NOMO-1 treated with DMSO at 0.1 percent for 48 hours (cell line): ENCODE data around the gene PUS7L.
"Not testable (repeated sequence)": the region's sequence is repeated elsewhere in the genome, so short reads cannot be mapped to it uniquely, and the experiment has no call there.

ENCODE experiments used
- DNase-seq: peaks from one replicate; lab custom pipeline; 2025; ENCODE audit not compliant: unreplicated experiment; lab: John Stamatoyannopoulos, UW

The PUS7L gene

DNA sequence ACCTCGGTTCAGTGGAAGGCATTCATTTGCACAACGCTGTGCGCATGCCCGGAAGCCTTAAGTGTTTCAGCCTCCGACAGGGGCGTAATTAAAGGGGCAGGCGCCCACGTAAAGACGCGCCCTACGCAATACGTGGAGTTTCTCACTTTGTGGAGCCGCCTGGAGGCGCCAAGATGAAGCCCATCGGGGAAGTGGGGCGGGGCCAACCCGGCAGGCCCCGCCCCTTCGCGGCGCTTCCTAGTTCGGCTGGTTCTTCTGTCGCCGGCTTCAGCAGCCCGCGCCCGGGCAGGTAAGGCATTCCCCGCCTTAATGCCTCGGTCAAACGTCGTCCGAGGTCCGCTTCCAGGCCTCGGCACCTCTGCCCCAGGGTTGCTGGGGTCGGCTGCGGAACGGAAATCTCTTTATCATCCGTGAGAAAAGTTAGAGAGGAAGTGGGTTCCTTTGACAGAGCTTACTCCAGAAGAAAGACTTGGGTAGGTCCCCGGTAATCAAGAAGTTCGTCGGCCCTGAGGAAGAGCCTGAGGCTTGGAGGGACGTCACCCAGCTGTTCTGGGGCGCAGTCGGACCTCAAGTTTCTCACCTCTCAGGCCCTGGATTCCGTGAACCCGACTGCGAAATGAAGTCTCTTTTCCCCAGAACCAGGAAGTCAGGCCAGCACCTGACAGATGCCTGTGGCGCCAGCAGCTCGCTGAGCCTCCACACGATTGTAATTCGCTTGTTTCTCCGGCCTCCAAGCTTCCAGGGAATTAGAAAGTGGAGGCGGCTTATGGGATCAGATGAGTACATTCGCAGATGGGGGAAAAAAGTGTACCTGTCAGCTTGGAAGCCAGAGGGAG is at the start of gene PUS7L, which contains the start of gene IRAK4:
Gene PUS7L, minus strand, starts transcription at position 63 of the 836 bp plus-strand sequence. CDS start 3,545 bp downstream, outside the sequence.
Gene IRAK4, plus strand, starts transcription at position 224 of the 836 bp plus-strand sequence. CDS start 9,161 bp downstream, outside the sequence.
- peak; percentile 96 for DNase-seq

- peak; percentile 54 for DNase-seq
Observed at GRCh38 chr12:43807386-43807785, 48.8 kb upstream of the PUS7L start.

DNA sequence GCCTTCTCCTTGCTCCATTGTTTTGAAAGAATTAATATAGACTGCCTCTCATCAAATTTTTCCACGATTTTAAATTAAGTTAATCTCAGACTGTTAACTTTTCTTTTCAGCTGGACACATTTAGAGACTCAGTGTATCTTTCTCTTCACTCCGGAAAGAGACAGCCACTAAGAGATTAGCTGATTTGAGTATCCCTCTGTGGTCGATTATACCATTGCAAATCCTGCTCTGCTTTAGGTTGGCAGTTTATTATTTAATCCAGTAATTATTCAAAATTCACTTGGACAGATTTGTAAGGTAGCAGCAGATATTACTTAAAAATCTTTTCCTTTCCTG is 48.1 kb upstream of the PUS7L start:
- DNase-seq: no peak

DNA sequence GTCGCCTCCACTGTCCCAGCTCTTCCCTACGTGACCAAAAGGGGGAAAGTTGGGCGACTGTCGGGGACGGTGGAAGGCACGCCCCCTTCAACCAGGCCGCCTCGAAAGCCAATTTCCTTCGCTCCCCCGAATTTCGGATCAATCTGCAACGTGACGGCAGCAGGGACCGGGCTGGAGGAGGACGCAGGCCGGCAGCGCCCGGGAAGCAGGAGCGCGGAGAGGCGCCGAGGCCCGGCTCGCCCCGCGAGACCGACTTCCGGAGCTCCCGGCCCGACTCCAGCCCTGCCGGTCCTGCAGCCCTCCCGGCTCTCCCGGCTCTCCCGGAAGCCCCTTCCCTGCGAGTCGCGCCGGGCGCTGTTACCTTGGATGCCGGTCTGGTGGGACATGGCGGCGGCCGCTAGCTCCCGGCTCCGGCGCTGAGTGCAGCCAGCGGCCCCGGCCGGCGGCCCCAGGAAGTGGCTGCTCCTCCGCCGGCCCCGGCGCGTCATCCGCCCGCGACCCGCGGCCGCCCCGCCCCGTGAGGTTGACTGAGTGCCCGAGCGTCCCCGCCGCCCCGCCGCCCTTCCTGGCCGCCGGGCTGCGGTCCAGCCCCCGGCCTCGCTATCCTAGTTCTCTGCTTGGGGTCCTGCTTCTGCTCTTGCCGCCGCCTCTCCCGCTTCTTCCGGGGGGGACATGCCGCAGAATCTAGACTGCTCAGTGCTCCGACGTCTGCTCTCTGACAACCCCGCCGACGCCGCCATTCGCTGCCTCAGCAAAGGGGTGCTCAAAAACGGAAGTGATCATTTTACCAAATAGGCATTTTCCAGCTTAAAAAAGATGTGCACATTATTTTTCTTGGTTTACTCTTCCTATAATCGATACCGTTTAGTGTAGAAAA is 47.5 kb upstream of the PUS7L start, which contains the start of gene TWF1:
Gene TWF1, minus strand, starts transcription at position 458 of the 877 bp plus-strand sequence. Its CDS starts 72 bp downstream, at position 386.
- DNase-seq: peak; percentile 79

DNA sequence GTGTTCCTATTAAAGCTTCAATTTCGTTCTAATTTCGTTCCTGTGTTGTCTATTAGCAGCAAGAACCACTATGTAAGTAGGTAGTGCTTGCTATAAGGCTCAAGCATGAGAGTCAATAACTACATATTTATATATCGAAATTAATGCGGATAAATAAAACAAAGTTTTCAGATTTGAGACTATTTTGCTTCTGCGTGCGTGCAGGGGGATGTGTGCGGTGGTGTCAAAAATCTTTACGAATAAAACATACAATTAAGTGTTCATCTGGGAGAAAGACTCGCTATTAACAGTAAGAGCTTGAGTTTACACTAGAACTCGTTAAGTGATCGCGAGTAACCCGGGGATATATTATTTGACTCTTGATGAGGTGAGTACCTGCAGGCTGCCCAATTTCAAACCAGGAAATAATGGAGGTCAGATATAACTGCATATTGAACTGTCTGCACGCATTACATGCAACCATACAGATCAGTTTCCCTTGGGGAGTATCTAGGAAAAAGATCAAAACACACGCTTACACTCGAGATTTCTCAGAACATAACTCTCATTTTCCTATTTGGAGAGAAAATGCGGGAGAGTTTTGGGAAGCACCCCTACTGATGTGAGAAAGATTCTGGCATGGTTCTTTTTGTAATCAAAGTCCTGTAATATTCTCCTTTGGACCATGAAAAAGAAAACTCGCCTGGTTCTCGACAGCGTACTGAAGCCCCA is 46.7 kb upstream of the PUS7L start:
- DNase-seq: no peak

- DNase-seq: no peak
Observed at GRCh38 chr12:43797561-43798217, 39.1 kb upstream of the PUS7L start.

DNA sequence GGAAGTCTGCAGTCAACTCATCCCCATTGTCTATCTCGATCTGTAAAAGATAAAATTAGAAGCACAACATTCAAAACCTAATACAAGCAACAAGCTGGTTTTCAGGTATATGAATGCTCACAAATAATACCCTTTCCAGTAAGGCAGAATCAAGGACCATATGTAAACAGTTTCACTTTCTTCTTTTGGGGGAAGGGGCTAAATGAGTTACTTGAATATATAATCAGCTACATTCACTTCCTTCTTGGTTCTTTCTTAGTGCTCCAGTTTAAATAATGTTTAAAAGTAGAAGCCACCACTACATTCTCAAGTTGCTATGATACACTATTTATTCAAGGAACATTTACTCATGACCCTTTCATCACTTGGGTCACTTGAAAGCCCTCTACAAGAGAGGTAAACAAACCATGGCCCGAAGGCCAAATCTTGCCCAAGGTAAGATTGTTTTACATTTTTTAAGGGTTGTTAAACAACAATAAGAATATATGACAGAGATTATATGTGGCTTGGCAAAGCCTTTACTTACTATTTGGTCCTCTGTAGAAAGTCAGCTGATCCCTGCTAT is 37.2 kb upstream of the PUS7L start:
- DNase-seq: peak; percentile 66

DNA sequence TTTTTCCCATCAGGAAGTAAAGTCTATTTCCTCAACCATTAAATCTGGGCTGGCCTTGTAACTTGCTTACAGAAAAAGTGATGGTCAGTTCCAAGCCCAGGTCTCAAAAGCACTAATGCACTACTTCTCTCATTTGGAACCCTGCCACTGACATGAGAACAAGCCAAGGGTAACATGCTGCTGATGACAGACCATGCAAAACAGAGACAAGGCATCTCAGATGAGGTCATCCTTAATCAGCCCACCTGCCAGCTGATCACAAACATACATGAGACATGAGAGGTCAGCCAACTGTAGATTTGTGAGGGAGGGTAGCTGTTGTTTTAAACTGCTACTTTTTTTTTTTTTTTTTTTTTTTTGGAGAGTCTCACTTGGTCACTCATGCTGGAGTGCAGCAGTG is 31.4 kb upstream of the PUS7L start:
- no peak for DNase-seq

DNA sequence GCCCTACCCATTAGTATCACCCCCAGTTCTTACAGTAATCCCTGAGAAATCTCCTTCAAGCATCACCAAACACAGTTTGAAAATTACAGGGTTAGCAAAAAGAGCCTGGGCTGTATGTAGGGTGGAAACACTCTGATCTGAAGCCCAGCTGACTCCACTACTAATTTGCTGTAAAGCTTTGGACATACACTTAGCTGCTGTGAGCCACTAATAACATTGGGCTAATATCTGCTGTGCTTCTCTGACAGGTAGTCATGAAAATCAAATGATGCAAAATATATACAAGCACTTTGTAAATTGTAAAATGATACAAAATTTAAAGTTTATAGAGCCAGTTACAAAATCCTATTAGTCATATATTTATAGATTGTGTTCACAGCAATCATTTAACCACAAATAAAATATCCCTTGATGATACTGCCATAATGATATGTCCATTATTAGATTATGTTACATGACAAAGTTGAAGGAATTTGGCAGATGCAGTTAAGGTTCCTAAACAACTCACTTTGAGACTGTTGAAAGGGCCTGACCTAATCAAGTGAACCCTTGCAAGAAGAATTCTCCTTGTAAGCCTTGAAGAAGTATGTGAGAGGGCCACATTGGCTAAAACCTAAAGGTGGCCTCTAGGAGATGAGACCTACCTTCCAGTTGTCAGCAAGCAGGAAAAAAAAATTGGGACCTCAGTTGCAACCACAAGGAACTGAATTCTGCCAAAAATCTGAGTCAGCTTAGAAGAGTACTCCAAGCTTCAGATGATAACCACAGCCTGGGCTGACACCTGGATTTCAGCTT is 28.5 kb upstream of the PUS7L start:
- no peak for DNase-seq

DNA sequence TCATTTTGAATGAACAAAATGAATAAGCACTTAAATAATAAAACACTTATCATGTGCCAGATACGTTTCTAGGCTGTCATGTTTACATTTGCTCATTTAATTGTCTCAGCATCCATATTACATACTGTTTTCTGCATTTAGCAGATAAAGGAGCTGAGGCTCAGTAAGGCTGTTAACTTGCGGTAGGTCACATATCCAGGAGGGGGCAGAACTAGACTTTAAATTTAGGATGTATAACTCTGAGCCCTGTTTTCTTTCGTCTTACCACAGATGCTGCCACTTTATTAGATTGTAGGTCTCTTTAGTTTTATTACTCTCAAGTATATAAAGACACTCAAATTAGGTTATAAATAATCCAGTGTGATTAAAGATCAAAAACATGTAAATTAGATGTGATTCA is 17.9 kb upstream of the PUS7L start:
- DNase-seq: peak; percentile 18

GRCh38 chr12:43766291-43766690 is 7.7 kb upstream of the PUS7L start:
- no peak for DNase-seq

- DNase-seq: no peak
Observed at GRCh38 chr12:43764528-43764927, 5.9 kb upstream of the PUS7L start.

GRCh38 chr12:43763769-43764168 is 5.2 kb upstream of the PUS7L start:
- no peak for DNase-seq

GRCh38 chr12:43762596-43762995 is 4.0 kb upstream of the PUS7L start:
- DNase-seq: peak; percentile 10

- no peak for DNase-seq
Observed at GRCh38 chr12:43761500-43761899, 2.9 kb upstream of the PUS7L start.

DNA sequence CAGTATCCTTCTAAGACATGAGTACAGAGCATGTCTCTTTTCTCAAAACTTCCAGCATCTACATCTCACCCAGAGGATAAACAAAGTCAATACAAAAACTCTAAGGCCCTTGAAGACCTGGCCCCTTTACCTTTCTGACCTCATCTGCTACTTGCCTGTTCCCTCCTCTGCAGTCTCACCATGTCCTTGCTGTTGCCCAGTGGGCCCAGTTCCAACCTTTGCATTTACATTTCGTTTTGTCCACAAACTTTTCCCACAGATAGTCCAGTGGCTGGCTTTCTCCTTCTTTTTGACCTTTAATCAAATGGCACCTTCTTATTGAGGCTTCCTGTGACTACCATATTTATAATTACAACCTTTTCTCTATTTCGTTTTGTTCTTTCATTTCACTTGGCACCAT is 1.8 kb upstream of the PUS7L start:
- no peak for DNase-seq

DNA sequence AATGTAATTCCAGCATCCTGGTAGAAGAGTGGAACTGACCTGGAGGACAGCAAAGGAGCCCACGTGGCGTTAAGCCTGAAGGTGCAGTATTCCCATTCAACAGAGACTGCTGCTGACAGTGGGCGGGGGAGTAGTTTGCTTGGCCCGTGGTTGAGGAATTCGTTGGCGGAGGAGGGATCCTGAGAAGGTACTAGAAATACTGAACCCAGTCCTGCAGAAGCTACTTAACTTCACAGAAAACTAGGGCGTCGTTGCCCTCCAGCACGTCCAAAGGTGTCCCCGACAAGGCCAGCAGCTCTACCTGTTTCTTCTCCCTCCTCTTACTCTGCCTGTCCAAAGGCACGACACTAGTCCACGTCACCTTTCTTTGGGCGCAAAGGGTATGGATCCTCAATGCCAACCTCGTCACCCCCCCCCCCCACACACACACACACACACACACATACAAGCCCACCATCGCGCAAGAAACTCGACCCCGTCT is 303 bp downstream of the PUS7L start:
- DNase-seq: no peak

DNA sequence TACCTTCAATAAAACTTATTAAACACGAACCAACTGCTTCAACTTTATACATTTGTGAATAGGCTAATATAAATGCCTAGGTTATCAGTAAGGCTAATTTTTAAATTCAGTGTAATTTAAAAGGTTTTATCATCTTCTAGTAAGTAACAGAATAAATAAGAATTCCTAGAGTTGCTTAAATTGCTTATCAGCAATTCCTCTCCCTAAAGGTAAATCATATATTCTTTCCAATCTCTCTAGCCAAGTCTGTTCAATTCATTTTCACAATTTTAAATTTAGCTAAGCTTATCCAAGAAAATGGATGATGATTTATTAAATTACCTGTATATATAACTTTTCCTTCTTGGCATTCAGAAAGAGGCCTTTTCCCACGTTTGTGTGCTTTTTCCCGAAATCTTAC is 4.6 kb downstream of the PUS7L start:
- no peak for DNase-seq

GRCh38 chr12:43751360-43751759 is 7.2 kb downstream of the PUS7L start:
- not testable (repeated sequence) for DNase-seq
